GM19043 (cell line): ENCODE measurements around the gene PRCD.
"Not testable (repeated sequence)": the region's sequence is repeated elsewhere in the genome, so short reads cannot be mapped to it uniquely, and the experiment has no call there.

ENCODE experiments used
- ATAC-seq: cut with Tn5 transposase; IDR thresholded peaks from one replicate; pipeline ENCODE4 v1.9.1; 2021; ENCODE audit warnings: low read depth; ENCODE audit not compliant: unreplicated experiment

PRCD gene

DNA sequence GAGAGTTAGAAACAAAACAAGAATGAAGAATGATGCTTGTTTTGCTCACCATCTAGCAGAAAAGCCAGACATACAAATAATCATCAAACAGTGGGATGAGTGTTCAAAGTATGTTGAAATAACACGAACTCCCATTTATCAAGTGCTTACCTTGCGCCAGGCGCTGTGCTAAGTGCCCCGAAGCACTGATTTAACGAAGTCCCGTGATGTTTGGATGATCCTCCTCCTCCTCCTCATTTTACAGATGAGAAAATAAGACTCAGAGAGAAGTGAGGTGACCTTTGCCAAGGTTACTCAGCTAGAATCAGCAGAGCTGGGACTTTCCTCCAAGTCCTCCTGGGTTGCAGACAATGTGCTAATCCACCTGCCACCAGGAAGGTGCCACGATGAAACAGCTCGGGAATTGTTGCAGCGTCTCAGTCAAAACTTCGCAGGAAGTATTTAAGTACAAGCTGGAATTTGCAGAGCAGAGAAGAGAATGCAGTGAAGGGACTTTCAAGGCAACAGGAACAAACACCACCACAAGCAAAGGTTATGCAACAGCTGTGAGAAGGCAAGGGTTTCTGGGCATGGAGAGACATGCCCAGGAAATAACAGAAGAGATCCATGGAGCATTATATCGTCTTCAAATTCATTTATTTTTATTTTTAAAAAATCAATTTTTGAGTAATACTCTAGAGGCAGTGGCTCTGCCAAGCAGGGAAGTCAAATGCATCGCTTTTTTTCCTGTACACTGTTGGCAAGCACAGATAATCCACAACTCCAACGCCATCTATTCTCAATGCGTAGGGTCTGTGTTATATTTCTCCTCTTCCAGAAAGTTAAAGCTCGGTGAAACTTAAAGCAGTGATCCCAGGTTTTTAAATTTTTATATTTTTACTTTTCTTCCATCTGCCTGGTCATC is 11.1 kb downstream of the PRCD start:
- ATAC-seq, result no peak

DNA sequence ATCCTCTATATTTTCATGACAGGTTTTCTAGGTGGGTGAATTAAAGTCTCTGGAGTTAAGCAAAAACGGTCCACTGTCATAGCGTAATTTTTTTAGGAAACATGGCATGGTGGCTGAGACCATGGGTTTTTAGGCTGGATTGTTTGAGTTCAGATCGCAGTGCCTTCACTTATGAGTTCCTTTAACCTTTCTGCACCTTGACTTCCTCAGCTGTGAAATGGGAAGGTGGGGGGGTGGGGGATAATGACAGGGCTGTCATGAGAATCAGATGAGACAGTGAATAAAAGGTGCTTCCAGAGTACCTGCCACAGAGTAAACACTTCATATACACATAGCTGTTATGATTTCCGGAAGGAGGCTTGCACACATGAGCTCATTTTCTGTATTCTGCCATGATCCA is 11.8 kb downstream of the PRCD start:
- no peak for ATAC-seq

DNA sequence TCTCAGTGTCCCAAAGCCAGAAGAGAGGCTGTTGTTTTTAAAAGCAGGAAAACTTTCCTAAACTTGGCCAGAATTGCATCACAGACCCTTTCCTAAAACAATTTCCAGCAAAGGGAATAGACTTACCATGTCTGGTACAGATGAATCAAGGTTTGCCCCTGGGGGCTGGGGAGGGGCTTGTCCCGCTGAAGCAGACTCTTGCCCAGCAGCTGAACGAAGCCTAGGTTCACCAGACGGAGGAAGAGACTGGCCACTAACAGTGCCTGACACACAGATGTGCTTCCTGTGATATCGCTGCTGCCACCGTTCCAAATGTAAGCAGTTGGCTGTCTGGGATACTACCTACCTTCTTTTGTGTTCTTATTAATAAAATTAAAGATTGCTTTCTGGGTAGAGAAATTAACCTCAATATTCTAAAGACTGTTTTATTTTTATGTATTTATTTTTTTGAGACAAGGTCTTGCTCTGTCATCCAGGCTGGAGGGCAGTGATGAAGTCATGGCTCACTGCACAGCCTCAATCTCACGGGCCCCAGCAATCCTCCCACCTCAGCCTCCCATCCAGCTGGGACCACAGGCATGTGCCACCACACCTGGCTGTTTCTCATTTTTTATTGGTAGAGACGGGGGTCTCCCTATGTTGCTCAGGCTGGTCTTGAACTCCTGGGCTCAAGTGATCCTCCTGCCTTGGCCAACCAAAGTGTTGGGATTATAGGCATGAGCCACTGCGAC is 13.5 kb downstream of the PRCD start:
- ATAC-seq, result no peak

DNA sequence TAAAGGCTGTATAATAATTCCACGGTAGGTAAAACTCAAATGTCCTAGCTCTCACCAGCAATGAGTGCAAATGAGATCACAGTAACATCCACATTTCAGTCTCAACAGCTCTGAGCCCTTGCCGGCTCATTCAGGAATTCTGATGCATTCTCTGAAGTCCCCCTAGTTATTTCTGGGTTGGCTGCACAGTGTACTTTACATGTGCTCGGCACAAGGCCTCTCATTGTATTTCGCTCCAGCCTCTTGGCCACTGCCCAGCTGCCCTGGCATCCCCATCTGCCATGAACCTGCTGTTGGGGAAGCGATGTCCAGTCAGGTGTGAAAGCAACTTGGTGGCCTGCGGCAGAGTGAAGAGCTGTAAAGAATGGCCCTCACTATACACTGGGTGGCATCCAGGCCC is 14.3 kb downstream of the PRCD start:
- ATAC-seq, result no peak

DNA sequence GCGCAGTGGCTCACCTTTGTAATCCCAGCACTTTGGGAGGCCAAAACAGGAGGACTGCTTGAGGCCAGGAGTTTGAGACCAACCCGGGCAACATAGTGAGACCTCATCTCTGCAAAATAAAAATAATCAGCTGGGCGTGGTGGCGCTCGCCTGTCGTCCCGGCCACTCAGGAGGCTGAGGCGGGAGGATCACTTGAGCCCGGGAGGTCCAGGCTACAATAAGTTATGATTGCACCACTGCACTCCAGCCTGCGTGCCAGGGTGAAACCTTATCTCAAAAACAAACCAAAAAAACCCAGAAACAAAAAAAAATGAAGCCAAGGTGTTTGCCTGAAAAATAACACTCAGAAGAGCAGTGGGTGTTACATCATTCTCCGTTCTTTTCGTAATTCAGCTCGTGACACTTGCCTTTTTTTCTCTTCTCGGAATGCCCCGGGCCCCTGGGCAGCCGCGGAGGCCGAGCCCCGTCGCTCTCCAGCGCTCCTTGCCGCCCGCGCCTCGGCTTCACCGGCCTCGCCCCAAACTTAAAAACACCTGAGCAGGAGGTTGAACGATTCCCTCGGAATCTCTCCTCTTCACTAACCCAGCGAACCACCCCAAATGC is 17.0 kb downstream of the PRCD start:
- no peak for ATAC-seq

DNA sequence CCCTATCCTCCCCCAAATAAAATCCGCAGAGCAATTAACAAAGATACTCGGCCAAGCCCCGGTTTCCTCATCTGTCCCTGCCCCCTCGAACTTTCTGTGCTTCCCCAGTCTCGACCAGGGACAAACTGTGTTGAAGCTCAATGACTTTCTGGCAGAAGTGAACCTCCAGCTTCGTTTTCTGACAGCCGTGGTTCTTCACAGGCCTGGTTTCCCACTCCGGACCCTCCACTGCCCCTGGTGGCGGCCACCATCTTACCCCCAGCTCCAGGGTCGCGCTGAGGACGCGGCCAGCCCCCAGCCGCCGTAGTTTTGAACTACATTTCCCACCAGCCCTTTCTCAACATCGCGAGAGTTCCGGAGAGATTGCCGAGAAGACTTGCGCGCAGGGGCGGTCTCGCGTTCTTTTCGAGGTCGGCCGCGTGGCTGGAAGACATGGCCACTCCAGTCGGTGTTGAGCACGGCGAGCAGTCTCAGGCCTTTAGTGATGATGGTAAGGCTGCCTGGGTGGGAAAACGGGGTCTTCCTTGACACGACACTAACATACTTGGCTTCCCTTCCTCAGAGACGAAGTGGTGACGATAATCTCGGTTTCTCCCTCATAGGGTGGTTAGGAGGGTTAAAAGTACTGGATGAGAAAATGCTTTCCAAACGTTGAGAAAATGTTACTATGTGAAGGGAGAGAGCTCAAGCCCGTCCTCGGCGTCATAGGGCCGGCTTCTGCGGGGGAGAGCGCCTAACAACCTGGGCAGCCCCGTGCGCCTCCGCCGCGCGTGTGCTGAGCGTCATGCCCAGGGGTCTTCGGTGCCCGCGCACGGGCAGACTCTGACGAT is 17.7 kb downstream of the PRCD start:
- ATAC-seq, result peak; percentile 79

DNA sequence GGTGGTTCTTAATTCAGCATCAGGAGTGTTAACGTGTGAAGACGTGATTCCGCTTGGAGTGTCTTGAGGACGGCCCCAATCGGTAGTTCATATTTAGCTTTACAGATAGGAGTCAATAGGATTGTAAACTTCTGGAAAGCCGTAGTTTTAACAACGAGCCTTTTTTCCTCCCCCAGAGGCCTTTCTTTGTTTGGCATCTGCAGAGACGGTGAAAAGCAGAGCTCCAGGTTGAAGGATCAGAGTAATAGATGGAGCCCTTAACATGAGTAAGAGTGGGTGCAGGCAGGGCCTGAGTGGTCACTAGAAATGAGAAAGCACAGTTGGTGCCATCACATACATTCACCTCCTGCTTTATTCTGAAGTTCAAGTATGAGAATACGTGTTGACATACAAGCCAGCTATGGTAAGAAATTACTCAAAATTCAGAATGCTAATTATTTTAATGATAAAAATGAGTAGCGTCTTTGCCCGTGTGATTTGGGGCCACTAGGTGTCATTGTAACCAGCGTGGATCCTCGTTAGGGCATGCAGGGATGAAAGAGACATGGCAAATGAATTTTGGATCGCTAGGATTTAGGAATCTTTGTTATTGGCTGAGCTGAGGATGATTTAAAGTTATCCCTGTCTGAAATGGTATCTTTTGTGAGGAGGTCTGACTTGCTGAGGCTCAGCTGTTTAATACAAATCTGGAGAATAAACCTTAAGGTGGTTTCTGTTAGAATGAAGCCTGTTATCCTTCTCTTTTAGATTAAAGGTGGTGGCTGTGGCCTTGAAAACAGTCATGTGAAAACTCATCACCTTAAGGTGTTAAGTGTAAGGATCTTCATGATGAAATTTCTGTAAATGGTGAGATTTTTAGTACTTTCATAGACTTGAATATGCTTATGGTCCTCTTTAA is 18.6 kb downstream of the PRCD start:
- no peak for ATAC-seq

DNA sequence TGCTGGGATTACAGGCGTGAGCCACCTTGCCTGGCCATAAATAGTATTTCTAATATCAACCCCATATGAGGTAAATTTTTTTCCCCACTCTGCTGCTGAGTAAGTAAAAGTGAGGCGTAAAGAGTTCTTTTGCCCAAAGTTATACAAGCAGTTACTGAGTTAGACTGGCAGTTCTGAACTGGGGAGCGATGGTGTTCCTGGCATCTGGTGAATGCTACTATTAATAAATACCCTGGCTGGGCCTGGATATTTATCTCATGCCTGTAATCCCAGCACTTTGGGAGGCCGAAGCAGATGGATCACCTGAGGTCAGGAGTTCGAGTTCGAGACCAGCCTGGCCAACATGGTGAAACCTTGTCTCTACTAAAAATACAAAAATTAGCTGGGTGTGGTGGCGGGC is 19.6 kb downstream of the PRCD start:
- ATAC-seq, result not testable (repeated sequence)

DNA sequence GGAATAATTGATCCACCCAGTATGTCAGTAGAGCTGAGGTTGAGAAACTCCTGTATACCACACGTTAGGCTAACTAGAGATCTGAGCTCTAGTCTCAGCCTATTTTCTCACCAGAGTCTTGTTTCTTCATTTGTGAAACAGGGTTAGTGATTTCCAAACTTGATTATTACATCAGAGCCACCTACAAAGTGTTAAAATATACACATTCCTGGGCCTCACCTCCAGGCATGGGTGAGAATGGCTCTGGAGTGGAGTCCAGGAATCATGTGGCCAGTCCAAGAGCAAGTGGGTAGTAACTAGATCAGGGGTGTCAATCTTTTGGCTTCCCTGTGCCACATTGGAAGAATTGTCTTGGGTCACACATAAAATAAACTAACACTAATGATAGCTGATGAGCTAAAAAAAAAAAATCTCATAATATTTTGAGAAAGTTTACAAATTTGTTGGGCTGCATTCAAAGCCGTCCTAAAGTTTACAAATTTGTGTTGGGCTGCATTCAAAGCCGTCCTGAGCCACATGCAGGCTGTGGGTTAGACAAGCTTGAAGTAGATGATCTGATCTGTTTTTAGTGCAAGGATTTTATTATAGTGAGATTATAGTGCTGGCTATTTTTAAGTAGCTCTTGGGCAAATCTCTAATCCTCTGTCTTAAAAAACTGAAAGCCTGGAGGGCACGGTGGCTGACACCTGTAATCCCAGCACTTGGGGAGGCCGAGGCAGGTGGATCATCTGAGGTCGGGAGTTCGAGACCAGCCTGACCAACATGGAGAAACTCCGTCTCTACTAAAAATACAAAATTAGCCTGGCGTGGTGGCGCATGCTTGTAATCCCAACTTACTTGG is 20.4 kb downstream of the PRCD start:
- ATAC-seq, result no peak

DNA sequence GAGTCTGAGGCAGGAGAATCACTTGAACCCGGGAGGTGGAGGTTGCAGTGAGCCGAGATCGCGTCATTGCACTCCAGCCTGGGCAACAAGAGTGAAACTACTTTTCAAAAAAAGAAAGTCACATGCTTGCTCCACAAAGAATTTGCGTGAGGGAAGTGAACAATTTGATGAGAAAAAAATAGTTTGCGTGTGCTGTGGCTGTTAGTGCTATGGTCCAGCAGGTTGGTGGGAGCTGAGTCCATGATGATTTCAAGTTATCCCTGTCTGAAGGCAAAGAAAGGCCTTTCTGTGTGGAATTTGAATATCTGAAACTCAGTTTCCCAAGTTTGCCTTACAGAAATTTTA is 21.0 kb downstream of the PRCD start:
- ATAC-seq, result no peak

DNA sequence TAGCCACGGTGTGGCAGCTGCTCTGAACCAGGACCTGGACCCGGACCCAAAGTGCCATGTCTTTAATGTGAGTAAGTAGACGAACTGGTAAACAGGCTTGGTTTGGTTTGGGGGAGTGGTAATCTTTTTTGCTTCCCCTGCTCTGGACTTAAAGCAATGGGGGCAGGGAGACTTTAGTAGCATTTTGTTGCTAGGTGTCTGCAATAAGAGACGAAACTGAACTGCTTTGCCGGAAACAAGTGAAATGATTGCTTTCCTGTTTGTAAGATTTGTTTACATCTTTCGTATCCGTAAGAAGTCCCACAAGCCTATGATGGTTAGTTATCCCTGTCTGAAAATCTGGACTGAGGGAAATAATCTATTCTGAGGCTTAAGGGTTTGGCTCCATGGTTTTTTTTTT is 21.5 kb downstream of the PRCD start:
- no peak for ATAC-seq

DNA sequence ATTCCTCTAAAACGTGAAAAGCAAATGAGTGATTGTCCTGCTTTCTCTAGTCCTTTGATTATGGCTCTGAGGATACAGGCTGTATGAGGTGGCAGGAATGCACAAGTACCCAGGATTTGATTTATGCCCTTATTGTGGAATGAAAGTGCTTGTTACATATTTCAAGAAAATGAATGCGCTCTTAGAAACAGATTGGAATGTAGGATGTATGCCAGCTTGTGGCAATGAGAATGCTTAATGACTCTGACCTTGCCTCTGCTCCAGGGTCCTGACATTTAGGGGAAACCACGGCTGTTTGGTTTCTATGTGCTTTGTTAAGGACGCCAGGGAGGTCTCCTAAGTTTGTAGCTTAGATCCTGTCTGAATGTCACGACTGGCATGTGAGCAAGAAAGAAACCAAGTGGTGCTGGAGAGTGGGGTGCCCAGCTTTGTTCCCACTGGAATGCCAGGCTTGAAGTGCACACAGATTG is 22.0 kb downstream of the PRCD start:
- no peak for ATAC-seq

DNA sequence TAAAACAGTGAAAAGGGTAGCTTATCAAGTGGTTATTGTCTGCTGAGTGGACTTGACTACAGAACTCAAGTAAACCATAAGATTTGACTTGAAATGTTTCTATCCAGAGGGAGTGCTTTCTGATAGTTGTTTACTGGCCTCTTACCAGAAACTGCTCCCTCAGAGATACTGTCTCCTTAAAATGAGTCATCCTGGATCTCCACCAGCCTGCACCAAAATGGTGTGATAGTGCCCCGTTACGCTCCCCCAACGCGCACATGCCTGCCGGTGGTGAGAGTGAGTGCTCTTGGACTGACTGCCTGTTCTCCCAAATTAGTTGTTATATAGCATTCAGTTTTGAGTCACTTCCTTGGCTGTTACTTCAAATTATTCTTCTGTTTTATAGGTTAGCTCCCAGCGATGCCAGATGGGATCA is 22.9 kb downstream of the PRCD start:
- ATAC-seq, result no peak

DNA sequence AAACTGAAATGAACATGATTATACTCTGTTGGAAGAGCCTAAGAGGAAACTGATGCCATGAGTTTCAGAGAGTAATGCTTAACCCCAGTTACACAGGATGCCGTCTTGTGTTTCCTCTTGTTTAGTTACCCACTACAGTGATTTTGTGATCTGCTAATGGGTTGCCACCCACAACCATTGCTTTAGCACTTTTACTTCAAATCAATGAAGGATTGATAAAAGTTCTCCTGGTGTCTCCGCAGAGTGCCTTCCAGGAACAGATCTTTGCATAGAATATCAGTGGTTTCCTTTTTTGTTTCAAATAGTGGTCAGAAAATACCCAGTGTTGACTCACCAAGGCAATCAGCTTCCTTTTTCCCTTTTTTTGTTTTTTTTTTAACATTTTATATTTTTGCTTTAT is 23.5 kb downstream of the PRCD start:
- not testable (repeated sequence) for ATAC-seq

DNA sequence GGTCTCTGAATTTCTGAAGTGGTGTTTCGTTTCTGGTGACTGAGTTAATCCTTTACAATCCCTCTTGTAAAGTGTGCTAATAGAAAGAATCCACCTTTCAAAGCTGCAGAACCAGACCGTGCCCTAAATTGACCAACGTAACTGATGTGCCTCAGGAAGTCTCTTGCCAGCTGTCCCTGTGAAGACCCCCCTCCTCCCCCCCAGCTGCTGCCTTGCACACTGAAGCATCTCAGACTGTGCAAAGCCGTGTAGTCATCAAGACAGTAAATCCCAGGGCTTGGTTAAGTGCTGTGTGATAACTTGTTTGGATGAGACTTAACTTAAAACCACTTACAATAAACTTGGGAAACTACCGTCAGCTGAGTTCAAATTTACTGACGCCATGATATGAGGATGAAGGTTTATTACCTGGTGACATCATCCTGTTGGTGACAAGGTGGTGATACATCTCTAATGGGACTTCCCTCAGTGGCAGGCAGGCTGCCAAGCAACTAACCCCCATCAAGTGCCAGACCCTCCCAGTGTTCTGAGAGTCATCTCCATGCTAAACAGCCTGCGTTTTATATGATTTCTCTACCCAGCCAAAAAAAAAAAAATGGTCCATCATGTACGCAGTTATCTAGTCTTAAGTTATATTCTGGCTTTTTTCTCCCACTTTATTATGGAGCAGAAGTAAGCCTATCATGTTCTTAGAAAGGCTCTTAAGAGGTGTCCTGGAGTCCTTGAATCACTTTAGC is 25.3 kb downstream of the PRCD start:
- not testable (repeated sequence) for ATAC-seq

DNA sequence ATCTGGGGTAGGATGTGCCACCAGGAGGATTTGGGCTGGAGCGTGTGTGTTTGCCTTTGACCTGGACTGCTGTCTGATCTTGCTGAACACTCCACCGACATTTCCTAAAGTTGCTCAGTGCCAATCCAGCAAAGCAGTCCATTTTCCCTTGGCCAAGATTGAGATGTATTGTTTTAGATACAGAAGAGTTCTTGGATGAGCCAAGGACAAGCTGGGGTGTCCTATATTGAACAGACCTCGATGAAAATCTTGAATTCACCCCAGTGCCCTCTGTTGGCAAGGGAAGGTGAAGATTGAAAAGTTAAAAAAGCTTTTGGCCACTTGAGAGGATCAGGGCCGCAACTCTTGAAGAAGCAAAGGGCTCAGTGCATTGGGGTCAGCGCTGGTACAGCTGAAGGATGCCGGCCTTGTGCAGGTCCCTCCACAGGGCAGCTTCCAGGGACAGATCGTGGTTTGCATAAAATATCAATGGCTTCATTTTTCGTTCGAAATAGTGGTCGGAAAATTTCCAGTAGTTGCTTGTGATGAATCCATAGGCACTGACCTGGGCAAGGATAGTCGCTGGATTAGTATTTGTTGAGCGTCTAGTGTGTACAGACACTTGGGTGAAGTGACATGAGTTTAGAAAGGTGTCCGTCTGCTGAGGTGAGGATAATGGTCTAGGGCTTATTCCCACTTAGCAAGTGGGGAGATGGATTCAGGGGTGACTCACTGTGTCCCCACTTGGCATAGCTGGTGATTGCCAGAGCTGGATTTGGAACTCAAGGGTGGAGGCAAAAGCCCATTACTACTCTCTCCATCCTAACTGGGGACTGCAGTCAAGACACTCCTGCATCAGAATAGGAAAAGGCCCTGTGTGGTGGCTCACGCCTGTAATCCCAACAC is 26.1 kb downstream of the PRCD start:
- ATAC-seq, result no peak

DNA sequence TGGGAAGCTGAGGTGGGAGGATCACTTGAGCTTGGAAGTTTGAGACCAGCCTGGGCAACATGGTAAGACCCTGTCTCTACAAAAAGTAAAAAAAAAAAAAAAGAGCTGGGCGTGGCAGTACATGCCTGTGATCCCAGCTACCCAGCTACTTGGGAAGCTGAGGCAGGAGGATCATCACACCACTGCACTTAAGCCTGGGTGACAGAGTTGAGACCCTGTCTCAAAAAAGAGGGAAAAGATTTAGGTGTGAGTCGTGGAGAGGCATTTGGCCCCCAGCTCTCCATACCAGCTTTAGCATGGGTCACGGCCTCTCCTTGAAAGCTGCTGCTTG is 26.7 kb downstream of the PRCD start:
- ATAC-seq, result no peak
